GM18519 (cell line): ENCODE data around the gene AHNAK2.

Experiments used
- ATAC-seq: cut with Tn5 transposase; IDR thresholded peaks from one replicate; pipeline ENCODE4 v1.9.1; 2021; ENCODE audit warnings: mild to moderate bottlenecking, moderate library complexity; ENCODE audit not compliant: unreplicated experiment, low FRiP score

Gene AHNAK2

GRCh38 chr14:104942586-104942985 lies 35.6 kb downstream of the AHNAK2 start:
- no peak for ATAC-seq

- no peak for ATAC-seq
These were observed 36.4 kb downstream of the AHNAK2 start for GRCh38 chr14:104941508-104942365.

GRCh38 chr14:104940526-104941150 lies 37.5 kb downstream of the AHNAK2 start:
- ATAC-seq, result no peak

GRCh38 chr14:104939666-104940410 lies 38.3 kb downstream of the AHNAK2 start:
- no peak for ATAC-seq

GRCh38 chr14:104938960-104939359 lies 39.2 kb downstream of the AHNAK2 start:
- ATAC-seq, result no peak

- ATAC-seq, result no peak
These were observed 39.7 kb downstream of the AHNAK2 start for GRCh38 chr14:104938436-104938835.

- ATAC-seq, result no peak
These were observed 40.3 kb downstream of the AHNAK2 start for GRCh38 chr14:104937694-104938365.

- no peak for ATAC-seq
These were observed 41.0 kb downstream of the AHNAK2 start for GRCh38 chr14:104937161-104937560.

GRCh38 chr14:104936361-104937155 lies 41.6 kb downstream of the AHNAK2 start:
- no peak for ATAC-seq

- no peak for ATAC-seq
These were observed 42.2 kb downstream of the AHNAK2 start for GRCh38 chr14:104935955-104936354.

GRCh38 chr14:104935026-104935650 lies 43.0 kb downstream of the AHNAK2 start:
- no peak for ATAC-seq

GRCh38 chr14:104933746-104934733 lies 44.1 kb downstream of the AHNAK2 start:
- ATAC-seq, result no peak

GRCh38 chr14:104932676-104933631 lies 45.2 kb downstream of the AHNAK2 start:
- ATAC-seq, result no peak

GRCh38 chr14:104931771-104932675 lies 46.2 kb downstream of the AHNAK2 start:
- ATAC-seq, result no peak

- ATAC-seq, result no peak
These were observed 46.8 kb downstream of the AHNAK2 start for GRCh38 chr14:104931304-104931770.
